ENCODE results near the gene YKT6.
"Not testable (repeated sequence)": the region's sequence is repeated elsewhere in the genome, so short reads cannot be mapped to it uniquely, and the experiment has no call there.

YKT6 gene

DNA sequence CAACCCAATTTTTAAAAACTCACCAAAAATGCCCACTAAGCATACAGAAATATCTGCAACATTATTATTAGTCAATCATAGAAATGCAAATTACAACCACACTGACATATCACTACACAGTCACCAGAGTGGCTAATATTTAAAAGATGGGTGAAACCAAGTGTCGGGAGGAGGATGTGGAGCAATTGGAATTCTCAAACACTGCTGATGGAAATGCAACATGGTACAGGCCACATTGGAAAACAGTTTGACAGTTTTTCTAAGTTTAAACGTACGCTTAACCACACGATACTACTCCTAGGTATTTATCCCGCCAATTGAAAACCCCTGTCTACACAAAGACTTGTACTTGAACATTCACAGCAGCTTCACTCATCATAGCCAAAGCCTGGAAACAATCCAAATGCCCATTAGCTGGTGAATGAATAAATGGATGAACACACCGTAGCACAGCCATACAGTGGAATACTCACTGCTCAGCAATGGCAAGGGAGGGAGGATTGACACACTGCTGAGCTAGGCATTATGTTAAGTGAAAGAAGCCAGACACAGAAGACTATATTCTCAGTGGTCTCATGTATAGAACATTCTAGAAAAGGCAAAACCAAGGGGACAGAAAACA, 27.9 kb upstream of the YKT6 start:
- H3K4me3 ChIP-seq (replicated peaks in 1 of 2; ENCODE audit: low read depth in 2 of 2, low read length in 2 of 2): no peak overlapping the region
- DNase-seq (ENCODE audit: low read depth in 2 of 2): no peak
- TF ChIP-seq, protein P1, sequence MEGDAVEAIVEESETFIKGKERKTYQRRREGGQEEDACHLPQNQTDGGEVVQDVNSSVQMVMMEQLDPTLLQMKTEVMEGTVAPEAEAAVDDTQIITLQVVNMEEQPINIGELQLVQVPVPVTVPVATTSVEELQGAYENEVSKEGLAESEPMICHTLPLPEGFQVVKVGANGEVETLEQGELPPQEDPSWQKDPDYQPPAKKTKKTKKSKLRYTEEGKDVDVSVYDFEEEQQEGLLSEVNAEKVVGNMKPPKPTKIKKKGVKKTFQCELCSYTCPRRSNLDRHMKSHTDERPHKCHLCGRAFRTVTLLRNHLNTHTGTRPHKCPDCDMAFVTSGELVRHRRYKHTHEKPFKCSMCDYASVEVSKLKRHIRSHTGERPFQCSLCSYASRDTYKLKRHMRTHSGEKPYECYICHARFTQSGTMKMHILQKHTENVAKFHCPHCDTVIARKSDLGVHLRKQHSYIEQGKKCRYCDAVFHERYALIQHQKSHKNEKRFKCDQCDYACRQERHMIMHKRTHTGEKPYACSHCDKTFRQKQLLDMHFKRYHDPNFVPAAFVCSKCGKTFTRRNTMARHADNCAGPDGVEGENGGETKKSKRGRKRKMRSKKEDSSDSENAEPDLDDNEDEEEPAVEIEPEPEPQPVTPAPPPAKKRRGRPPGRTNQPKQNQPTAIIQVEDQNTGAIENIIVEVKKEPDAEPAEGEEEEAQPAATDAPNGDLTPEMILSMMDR (IDR thresholded peaks at IDR 0.05; ENCODE audit: low read depth, low read length): no peak

DNA sequence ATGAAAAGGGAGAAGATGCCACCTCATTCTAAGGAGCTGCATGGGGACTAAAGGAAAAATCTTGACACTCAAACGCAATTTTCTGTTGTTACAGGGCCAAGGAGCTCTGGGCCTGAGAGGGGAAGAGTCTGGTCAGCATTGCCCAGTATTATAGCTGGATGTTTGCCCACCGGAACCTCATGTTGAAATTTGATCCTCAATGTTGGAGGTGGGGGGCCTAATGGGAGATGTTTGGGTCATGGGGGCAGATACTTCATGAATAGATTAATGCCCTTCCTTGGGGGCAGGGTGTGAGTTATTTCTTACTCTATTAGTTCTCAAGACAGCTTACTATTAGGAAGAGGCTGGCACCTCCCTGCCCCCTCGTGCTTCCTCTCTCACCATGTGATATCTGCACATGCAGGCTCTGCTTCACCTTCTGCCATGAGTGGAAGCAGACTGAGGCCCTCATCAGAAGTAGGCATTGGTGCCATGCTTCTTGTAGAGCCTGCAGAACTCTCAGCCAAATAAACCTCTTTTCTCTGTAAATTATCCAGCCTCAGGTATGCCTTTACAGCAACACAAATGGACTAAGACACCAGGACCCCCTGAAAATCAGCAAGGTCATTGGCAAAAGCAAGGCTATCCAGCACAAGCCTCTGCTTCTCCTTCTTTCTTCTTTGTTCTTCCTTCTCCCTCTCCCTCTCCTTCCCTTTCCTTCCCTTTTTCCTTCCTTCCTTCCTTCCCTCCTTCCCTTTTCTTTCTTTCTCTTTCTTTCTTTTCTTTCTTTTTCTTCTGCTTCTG, 26.7 kb upstream of the YKT6 start:
- DNase-seq (ENCODE audit: low read depth in 2 of 2): no peak
- TF ChIP-seq, protein P1 (IDR thresholded peaks at IDR 0.05; ENCODE audit: low read depth, low read length): no peak
- H3K4me3 ChIP-seq (replicated peaks in 1 of 2; ENCODE audit: low read depth in 2 of 2, low read length in 2 of 2): no peak overlapping the region

DNA sequence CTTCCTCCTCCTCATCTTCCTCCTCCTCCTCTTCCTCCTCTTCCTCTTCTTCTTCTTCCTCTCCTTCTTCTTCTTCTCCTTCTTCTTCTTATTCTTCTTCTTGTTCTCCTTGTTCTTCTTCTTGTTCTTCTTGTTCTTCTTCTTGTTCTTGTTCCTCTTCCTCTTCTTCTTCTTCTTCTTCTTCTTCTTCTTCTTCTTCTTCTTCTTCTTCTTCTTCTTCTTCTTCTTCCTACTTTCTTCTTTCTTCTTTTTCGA, 26.2 kb upstream of the YKT6 start:
- DNase-seq (ENCODE audit: low read depth in 2 of 2); H3K4me3 ChIP-seq (replicated peaks in 1 of 2; ENCODE audit: low read depth in 2 of 2, low read length in 2 of 2): not testable (repeated sequence)

DNA sequence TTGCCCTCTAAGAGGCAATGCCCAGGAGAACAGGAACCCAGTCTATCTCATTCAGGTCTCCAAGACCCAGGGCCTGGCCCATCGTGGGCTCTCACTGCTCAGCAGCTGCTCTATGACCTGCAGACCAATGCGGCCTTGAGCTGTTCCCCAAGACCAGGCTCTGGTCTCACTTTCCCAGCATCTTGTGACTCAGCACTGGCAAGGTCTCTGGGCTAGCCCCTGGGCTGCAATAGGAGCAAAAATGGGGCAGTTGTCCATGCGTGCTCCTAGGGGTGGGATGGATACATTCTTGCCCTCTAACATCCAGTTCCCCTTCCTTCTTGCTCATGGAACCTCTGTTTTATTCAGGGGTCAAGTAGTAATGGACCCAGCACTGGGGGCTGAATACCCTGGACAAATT, 25.0 kb upstream of the YKT6 start:
- TF ChIP-seq, protein P1 (IDR thresholded peaks at IDR 0.05; ENCODE audit: low read depth, low read length): no peak
- no peak overlapping the region for H3K4me3 ChIP-seq (replicated peaks in 1 of 2; ENCODE audit: low read depth in 2 of 2, low read length in 2 of 2)
- no peak for DNase-seq (ENCODE audit: low read depth in 2 of 2)

DNA sequence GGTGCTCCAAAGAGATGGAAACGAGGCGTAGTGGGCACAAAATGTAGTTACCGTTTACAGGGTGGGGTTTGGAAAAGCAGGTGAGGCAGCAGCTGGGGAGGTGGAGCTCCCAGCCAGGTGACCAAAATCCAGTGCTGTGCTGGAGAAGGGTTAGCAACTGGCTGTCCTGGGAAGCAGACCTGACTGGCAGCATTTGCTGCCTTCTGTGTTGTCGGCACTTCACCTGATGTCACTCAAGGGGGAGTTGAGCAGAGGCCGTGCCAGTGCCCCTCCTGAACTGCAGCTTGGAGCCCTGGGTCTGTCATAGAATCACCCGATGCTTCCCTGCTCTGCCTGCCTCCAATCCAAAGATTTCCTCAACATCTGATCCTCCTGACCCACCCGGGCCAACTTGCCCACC, 24.3 kb upstream of the YKT6 start:
- TF ChIP-seq, protein P1 (IDR thresholded peaks at IDR 0.05; ENCODE audit: low read depth, low read length): no peak
- DNase-seq (ENCODE audit: low read depth in 2 of 2): no peak
- H3K4me3 ChIP-seq (replicated peaks in 1 of 2; ENCODE audit: low read depth in 2 of 2, low read length in 2 of 2): no peak overlapping the region

DNA sequence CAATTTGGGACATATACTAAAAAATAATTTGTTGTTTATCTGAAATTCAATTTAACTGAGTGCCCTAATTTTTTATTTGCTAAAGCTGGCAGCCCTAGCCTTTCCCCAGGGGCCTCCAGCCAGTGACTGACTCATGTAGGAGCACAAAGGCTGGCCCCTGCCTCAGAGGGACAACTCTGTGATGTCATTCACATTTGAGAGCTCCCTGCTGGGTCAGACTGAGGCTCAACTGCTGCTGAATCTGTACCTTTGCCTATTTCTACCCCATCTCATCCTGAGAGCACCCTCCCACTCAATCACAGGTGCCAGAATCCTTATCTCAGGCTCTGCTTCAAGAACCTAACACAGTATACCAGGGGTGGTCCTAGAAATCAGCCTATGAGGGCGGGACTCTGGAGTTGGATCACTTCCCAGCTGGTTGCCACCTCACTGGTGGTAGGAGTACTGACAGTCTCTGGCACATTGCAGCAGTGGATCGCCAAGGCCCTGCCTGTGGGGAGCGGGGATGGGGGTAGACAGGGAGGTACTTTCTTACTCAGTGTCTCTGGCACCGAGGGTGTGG, 23.1 kb upstream of the YKT6 start:
- TF ChIP-seq, protein P1 (IDR thresholded peaks at IDR 0.05; ENCODE audit: low read depth, low read length): no peak

DNA sequence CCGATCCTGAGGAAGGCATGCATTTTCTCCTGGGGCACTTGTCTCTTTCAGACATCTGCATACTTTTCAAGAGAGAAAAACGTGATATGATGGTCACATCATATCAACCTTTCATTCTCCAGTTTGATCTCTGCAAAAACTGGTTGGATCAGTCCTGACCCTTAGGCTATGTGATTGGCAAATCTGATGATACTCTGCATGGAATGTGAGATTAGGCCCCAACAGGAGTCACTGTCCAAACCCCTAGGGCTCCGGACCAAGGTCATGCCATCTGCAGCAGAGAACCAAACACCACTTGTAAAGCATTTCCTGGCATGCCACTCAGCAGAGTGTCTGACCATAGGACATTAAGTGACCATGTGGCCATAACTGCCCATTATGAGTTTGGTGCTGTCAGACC, 20.1 kb upstream of the YKT6 start:
- TF ChIP-seq, protein P1 (IDR thresholded peaks at IDR 0.05; ENCODE audit: low read depth, low read length): no peak
- no peak overlapping the region for H3K4me3 ChIP-seq (replicated peaks in 1 of 2; ENCODE audit: low read depth in 2 of 2, low read length in 2 of 2)
- no peak for DNase-seq (ENCODE audit: low read depth in 2 of 2)

More for the DNA sequence above, 23.1 kb upstream of the YKT6 start:
- H3K4me3 ChIP-seq (replicated peaks in 1 of 2; ENCODE audit: low read depth in 2 of 2, low read length in 2 of 2): no peak overlapping the region
- DNase-seq (ENCODE audit: low read depth in 2 of 2): peak; percentile 40 to 60
